ENCODE results near the gene EDDM3A. TPM values are rescaled to one million over a fixed set of nuclear protein-coding genes. Genes with fewer than 3 reads are reported as not detected.

EDDM3A gene
- total RNA-seq (ENCODE audit: unreplicated experiment) = not detected
- long read RNA-seq = 0 reads

GRCh38 chr14:20745571-20746358 lies at the start of gene EDDM3A:
TSS of gene EDDM3A (plus strand) at chr14:20745887. CDS start at chr14:20747581, 1,694 bp downstream.
- no peak for DNase-seq
- no peaks in the 10 kb centered on the region for H3K27me3 Mint-ChIP-seq (ENCODE audit: unreplicated experiment)
- TF ChIP-seq, protein P1, sequence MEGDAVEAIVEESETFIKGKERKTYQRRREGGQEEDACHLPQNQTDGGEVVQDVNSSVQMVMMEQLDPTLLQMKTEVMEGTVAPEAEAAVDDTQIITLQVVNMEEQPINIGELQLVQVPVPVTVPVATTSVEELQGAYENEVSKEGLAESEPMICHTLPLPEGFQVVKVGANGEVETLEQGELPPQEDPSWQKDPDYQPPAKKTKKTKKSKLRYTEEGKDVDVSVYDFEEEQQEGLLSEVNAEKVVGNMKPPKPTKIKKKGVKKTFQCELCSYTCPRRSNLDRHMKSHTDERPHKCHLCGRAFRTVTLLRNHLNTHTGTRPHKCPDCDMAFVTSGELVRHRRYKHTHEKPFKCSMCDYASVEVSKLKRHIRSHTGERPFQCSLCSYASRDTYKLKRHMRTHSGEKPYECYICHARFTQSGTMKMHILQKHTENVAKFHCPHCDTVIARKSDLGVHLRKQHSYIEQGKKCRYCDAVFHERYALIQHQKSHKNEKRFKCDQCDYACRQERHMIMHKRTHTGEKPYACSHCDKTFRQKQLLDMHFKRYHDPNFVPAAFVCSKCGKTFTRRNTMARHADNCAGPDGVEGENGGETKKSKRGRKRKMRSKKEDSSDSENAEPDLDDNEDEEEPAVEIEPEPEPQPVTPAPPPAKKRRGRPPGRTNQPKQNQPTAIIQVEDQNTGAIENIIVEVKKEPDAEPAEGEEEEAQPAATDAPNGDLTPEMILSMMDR (IDR thresholded peaks at IDR 0.05; ENCODE audit: partially characterized antibody, unreplicated experiment) = no peak
- peaks cover 1% of the 10 kb centered on the region for H3K4me1 Mint-ChIP-seq (ENCODE audit: low read depth, unreplicated experiment)
- peaks cover 1% of the 10 kb centered on the region for H3K9me3 Mint-ChIP-seq (ENCODE audit: unreplicated experiment)
- H3K36me3 Mint-ChIP-seq (ENCODE audit: unreplicated experiment) = no peaks in the 10 kb centered on the region
- no peak within 1 kb of the TSS for H3K4me3 Mint-ChIP-seq (ENCODE audit: unreplicated experiment)
- no peak within 1 kb of the TSS for H3K27ac Mint-ChIP-seq (ENCODE audit: unreplicated experiment)

GRCh38 chr14:20696764-20697163 lies 48.9 kb upstream of the EDDM3A start:
- Mint-ChIP-seq H3K36me3 (ENCODE audit: unreplicated experiment) (no peaks in the 10 kb centered on the region), H3K27me3 (ENCODE audit: unreplicated experiment) (peaks cover 3% of the 10 kb centered on the region), H3K4me1 (ENCODE audit: low read depth, unreplicated experiment) (no peaks in the 10 kb centered on the region), H3K4me3 (ENCODE audit: unreplicated experiment) (no peak overlapping the region), H3K9me3 (ENCODE audit: unreplicated experiment) (no peaks in the 10 kb centered on the region), H3K27ac (ENCODE audit: unreplicated experiment) (no peak overlapping the region)
- DNase-seq = no peak
- TF ChIP-seq, protein P1 (IDR thresholded peaks at IDR 0.05; ENCODE audit: partially characterized antibody, unreplicated experiment) = no peak

GRCh38 chr14:20697273-20698017 lies 48.2 kb upstream of the EDDM3A start:
- H3K9me3 Mint-ChIP-seq (ENCODE audit: unreplicated experiment) = no peaks in the 10 kb centered on the region
- no peak overlapping the region for H3K27ac Mint-ChIP-seq (ENCODE audit: unreplicated experiment)
- H3K27me3 Mint-ChIP-seq (ENCODE audit: unreplicated experiment) = peaks cover 3% of the 10 kb centered on the region
- TF ChIP-seq, protein P1 (IDR thresholded peaks at IDR 0.05; ENCODE audit: partially characterized antibody, unreplicated experiment) = peak; percentile 58
- peak; percentile 79 for DNase-seq
- no peak overlapping the region for H3K4me3 Mint-ChIP-seq (ENCODE audit: unreplicated experiment)
- no peaks in the 10 kb centered on the region for H3K4me1 Mint-ChIP-seq (ENCODE audit: low read depth, unreplicated experiment)
- H3K36me3 Mint-ChIP-seq (ENCODE audit: unreplicated experiment) = no peaks in the 10 kb centered on the region

DNA sequence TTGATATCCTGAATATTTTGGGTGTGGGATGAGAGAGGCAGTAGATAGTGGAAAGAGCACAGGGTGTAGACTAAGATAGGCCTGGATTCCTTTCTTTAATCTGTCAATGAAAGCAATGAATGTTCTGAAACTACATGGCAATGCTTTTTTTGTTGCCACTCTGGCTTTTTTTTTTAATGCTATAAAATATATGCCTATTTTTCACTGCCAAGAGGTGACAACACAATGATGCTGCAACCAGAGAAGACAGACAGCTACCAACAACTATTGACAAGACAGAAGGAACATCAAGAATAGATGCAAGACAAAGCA lies 47.7 kb upstream of the EDDM3A start:
- no peaks in the 10 kb centered on the region for H3K4me1 Mint-ChIP-seq (ENCODE audit: low read depth, unreplicated experiment)
- DNase-seq = no peak
- H3K4me3 Mint-ChIP-seq (ENCODE audit: unreplicated experiment) = no peak overlapping the region
- peaks cover 3% of the 10 kb centered on the region for H3K27me3 Mint-ChIP-seq (ENCODE audit: unreplicated experiment)
- no peaks in the 10 kb centered on the region for H3K36me3 Mint-ChIP-seq (ENCODE audit: unreplicated experiment)
- TF ChIP-seq, protein P1 (IDR thresholded peaks at IDR 0.05; ENCODE audit: partially characterized antibody, unreplicated experiment) = no peak
- H3K27ac Mint-ChIP-seq (ENCODE audit: unreplicated experiment) = no peak overlapping the region
- no peaks in the 10 kb centered on the region for H3K9me3 Mint-ChIP-seq (ENCODE audit: unreplicated experiment)

GRCh38 chr14:20698934-20699333 lies 46.8 kb upstream of the EDDM3A start:
- Mint-ChIP-seq H3K4me1 (ENCODE audit: low read depth, unreplicated experiment) (no peaks in the 10 kb centered on the region), H3K36me3 (ENCODE audit: unreplicated experiment) (no peaks in the 10 kb centered on the region), H3K27me3 (ENCODE audit: unreplicated experiment) (peaks cover 3% of the 10 kb centered on the region), H3K9me3 (ENCODE audit: unreplicated experiment) (no peaks in the 10 kb centered on the region), H3K27ac (ENCODE audit: unreplicated experiment) (no peak overlapping the region), H3K4me3 (ENCODE audit: unreplicated experiment) (no peak overlapping the region)
- DNase-seq = no peak
- TF ChIP-seq, protein P1 (IDR thresholded peaks at IDR 0.05; ENCODE audit: partially characterized antibody, unreplicated experiment) = no peak

All from glutamatergic neuron (in vitro differentiated cells).